Measurements from ENCODE around the gene PSORS1C1. TPM values are rescaled to one million over a fixed set of nuclear protein-coding genes. Genes with fewer than 3 reads are reported as not detected.
A peak's percentile ranks its signal among the peaks of the same experiment; 100 is the strongest.

Gene PSORS1C1
- total RNA-seq, 2 donors from 2014 or later: not detected

GRCh38 chr6:31086788-31087440, 27.7 kb upstream of the PSORS1C1 start:
- Mint-ChIP-seq H3K4me3 (no peak overlapping the region), H3K4me1 (peaks cover 16% of the 10 kb centered on the region), H3K27ac (peak overlapping the region; percentile 59), H3K36me3 (ENCODE audit: low read depth) (no peaks in the 10 kb centered on the region), H3K27me3 (peaks cover 5% of the 10 kb centered on the region)
- ATAC-seq (no peak), DNase-seq (no peak)
- no peaks in the 10 kb centered on the region for H3K9me3 ChIP-seq (ENCODE audit: control insufficient read depth, low read length, poor library complexity, severe bottlenecking)

GRCh38 chr6:31087494-31088089, 27.0 kb upstream of the PSORS1C1 start:
- DNase-seq: peak; percentile 64 to 85 (median 72)
- no peaks in the 10 kb centered on the region for H3K9me3 ChIP-seq (ENCODE audit: control insufficient read depth, low read length, poor library complexity, severe bottlenecking)
- ATAC-seq: peak; percentile 99
- peaks cover 5% of the 10 kb centered on the region for H3K27me3 Mint-ChIP-seq
- H3K27ac Mint-ChIP-seq: peak overlapping the region; percentile 59
- H3K4me1 Mint-ChIP-seq: peaks cover 19% of the 10 kb centered on the region
- peak overlapping the region; percentile 12 for H3K4me3 Mint-ChIP-seq
- H3K36me3 Mint-ChIP-seq (ENCODE audit: low read depth): no peaks in the 10 kb centered on the region

- Mint-ChIP-seq H3K4me1 (peaks cover 34% of the 10 kb centered on the region), H3K4me3 (no peak overlapping the region), H3K27me3 (no peaks in the 10 kb centered on the region), H3K36me3 (ENCODE audit: low read depth) (no peaks in the 10 kb centered on the region), H3K27ac (no peak overlapping the region)
- ATAC-seq (no peak), DNase-seq (no peak)
- H3K9me3 ChIP-seq (ENCODE audit: control insufficient read depth, low read length, poor library complexity, severe bottlenecking): no peaks in the 10 kb centered on the region
Observed at GRCh38 chr6:31090275-31090972, 24.2 kb upstream of the PSORS1C1 start.

- peak overlapping the region; percentile 61 for H3K27ac Mint-ChIP-seq
- DNase-seq (no peak), ATAC-seq (no peak)
- peaks cover 36% of the 10 kb centered on the region for H3K4me1 Mint-ChIP-seq
- no peak overlapping the region for H3K4me3 Mint-ChIP-seq
- H3K9me3 ChIP-seq (ENCODE audit: control insufficient read depth, low read length, poor library complexity, severe bottlenecking): no peaks in the 10 kb centered on the region
- H3K36me3 Mint-ChIP-seq (ENCODE audit: low read depth): no peaks in the 10 kb centered on the region
- H3K27me3 Mint-ChIP-seq: no peaks in the 10 kb centered on the region
Observed at GRCh38 chr6:31090973-31091364, 23.6 kb upstream of the PSORS1C1 start.

- H3K4me3 Mint-ChIP-seq: no peak overlapping the region
- ATAC-seq (no peak), DNase-seq (no peak)
- H3K9me3 ChIP-seq (ENCODE audit: control insufficient read depth, low read length, poor library complexity, severe bottlenecking): no peaks in the 10 kb centered on the region
- no peaks in the 10 kb centered on the region for H3K36me3 Mint-ChIP-seq (ENCODE audit: low read depth)
- no peaks in the 10 kb centered on the region for H3K27me3 Mint-ChIP-seq
- H3K27ac Mint-ChIP-seq: peak overlapping the region; percentile 61
- peaks cover 40% of the 10 kb centered on the region for H3K4me1 Mint-ChIP-seq
Observed at GRCh38 chr6:31091680-31092079, 22.9 kb upstream of the PSORS1C1 start.

GRCh38 chr6:31092238-31092637, 22.4 kb upstream of the PSORS1C1 start:
- Mint-ChIP-seq H3K36me3 (ENCODE audit: low read depth) (no peaks in the 10 kb centered on the region), H3K27ac (peak overlapping the region; percentile 61), H3K4me3 (no peak overlapping the region), H3K27me3 (no peaks in the 10 kb centered on the region), H3K4me1 (peaks cover 40% of the 10 kb centered on the region)
- no peaks in the 10 kb centered on the region for H3K9me3 ChIP-seq (ENCODE audit: control insufficient read depth, low read length, poor library complexity, severe bottlenecking)
- DNase-seq: no peak
- ATAC-seq: no peak

GRCh38 chr6:31092769-31093505, 21.7 kb upstream of the PSORS1C1 start:
- Mint-ChIP-seq H3K36me3 (ENCODE audit: low read depth) (no peaks in the 10 kb centered on the region), H3K27me3 (no peaks in the 10 kb centered on the region), H3K4me1 (peaks cover 39% of the 10 kb centered on the region), H3K27ac (peak overlapping the region; percentile 61), H3K4me3 (no peak overlapping the region)
- DNase-seq (no peak), ATAC-seq (no peak)
- no peaks in the 10 kb centered on the region for H3K9me3 ChIP-seq (ENCODE audit: control insufficient read depth, low read length, poor library complexity, severe bottlenecking)

GRCh38 chr6:31094389-31094881, 20.2 kb upstream of the PSORS1C1 start:
- Mint-ChIP-seq H3K4me3 (peak overlapping the region; percentile 80), H3K27ac (peak overlapping the region; percentile 92), H3K36me3 (ENCODE audit: low read depth) (no peaks in the 10 kb centered on the region), H3K27me3 (no peaks in the 10 kb centered on the region), H3K4me1 (peaks cover 39% of the 10 kb centered on the region)
- peak in 1 of 3 donors; percentile 13 for DNase-seq
- H3K9me3 ChIP-seq (ENCODE audit: control insufficient read depth, low read length, poor library complexity, severe bottlenecking): no peaks in the 10 kb centered on the region
- peak; percentile 83 for ATAC-seq

GRCh38 chr6:31096215-31096614, 18.4 kb upstream of the PSORS1C1 start:
- Mint-ChIP-seq H3K36me3 (ENCODE audit: low read depth) (no peaks in the 10 kb centered on the region), H3K27me3 (no peaks in the 10 kb centered on the region), H3K4me1 (peaks cover 38% of the 10 kb centered on the region), H3K4me3 (no peak overlapping the region), H3K27ac (peak overlapping the region; percentile 17)
- DNase-seq (no peak), ATAC-seq (no peak)
- H3K9me3 ChIP-seq (ENCODE audit: control insufficient read depth, low read length, poor library complexity, severe bottlenecking): no peaks in the 10 kb centered on the region

GRCh38 chr6:31096656-31097055, 17.9 kb upstream of the PSORS1C1 start:
- H3K27ac Mint-ChIP-seq: peak overlapping the region; percentile 17
- H3K4me1 Mint-ChIP-seq: peaks cover 33% of the 10 kb centered on the region
- H3K4me3 Mint-ChIP-seq: no peak overlapping the region
- no peak for DNase-seq
- no peak for ATAC-seq
- H3K36me3 Mint-ChIP-seq (ENCODE audit: low read depth): no peaks in the 10 kb centered on the region
- no peaks in the 10 kb centered on the region for H3K9me3 ChIP-seq (ENCODE audit: control insufficient read depth, low read length, poor library complexity, severe bottlenecking)
- H3K27me3 Mint-ChIP-seq: no peaks in the 10 kb centered on the region

GRCh38 chr6:31098449-31098938, 16.1 kb upstream of the PSORS1C1 start:
- no peak overlapping the region for H3K27ac Mint-ChIP-seq
- H3K9me3 ChIP-seq (ENCODE audit: control insufficient read depth, low read length, poor library complexity, severe bottlenecking): no peaks in the 10 kb centered on the region
- DNase-seq: no peak
- no peak for ATAC-seq
- H3K36me3 Mint-ChIP-seq (ENCODE audit: low read depth): no peaks in the 10 kb centered on the region
- H3K27me3 Mint-ChIP-seq: no peaks in the 10 kb centered on the region
- no peak overlapping the region for H3K4me3 Mint-ChIP-seq
- peaks cover 32% of the 10 kb centered on the region for H3K4me1 Mint-ChIP-seq

GRCh38 chr6:31103136-31103535, 11.5 kb upstream of the PSORS1C1 start:
- Mint-ChIP-seq H3K27ac (no peak overlapping the region), H3K27me3 (no peaks in the 10 kb centered on the region), H3K4me1 (peaks cover 7% of the 10 kb centered on the region), H3K36me3 (ENCODE audit: low read depth) (no peaks in the 10 kb centered on the region), H3K4me3 (no peak overlapping the region)
- ATAC-seq: no peak
- no peaks in the 10 kb centered on the region for H3K9me3 ChIP-seq (ENCODE audit: control insufficient read depth, low read length, poor library complexity, severe bottlenecking)
- no peak for DNase-seq

GRCh38 chr6:31107052-31107451, 7.5 kb upstream of the PSORS1C1 start:
- no peak for ATAC-seq
- peaks cover 24% of the 10 kb centered on the region for H3K27me3 Mint-ChIP-seq
- H3K4me3 Mint-ChIP-seq: no peak overlapping the region
- peaks cover 12% of the 10 kb centered on the region for H3K4me1 Mint-ChIP-seq
- H3K9me3 ChIP-seq (ENCODE audit: control insufficient read depth, low read length, poor library complexity, severe bottlenecking): no peaks in the 10 kb centered on the region
- H3K36me3 Mint-ChIP-seq (ENCODE audit: low read depth): peaks cover 2% of the 10 kb centered on the region
- no peak for DNase-seq
- H3K27ac Mint-ChIP-seq: no peak overlapping the region

Measured in T-helper 17 cell (primary cell).